Superior temporal gyrus (tissue), 1 donor: ENCODE data around the gene FNDC3A.

ENCODE experiments used
- DNase-seq: peaks from one replicate; pipeline ENCODE4 v3.0.0-alpha.2; 2016; ENCODE audit errors: extremely low spot score

The FNDC3A gene

GRCh38 chr13:49258089-49258796, 282.5 kb downstream of the FNDC3A start:
- DNase-seq, result no peak
